HepG2 (cell line): Measurements from ENCODE around the gene GATA5. TPM values are rescaled to one million over a fixed set of nuclear protein-coding genes. Genes with fewer than 3 reads are reported as not detected.
A peak's percentile ranks its signal among the peaks of the same experiment; 100 is the strongest.

ENCODE experiments used
- ETV5 ChIP-seq: IDR thresholded peaks from 2 replicates; pipeline ENCODE4 v1.6.1; 2018; ENCODE audit warnings: missing biosample characterization, missing genetic modification reagents, inconsistent platforms, borderline replicate concordance
- FOXA1 ChIP-seq, 2 experiments: fragments of 450-650 bp in 1 of 2; sonication (generic) in 1 of 2; formaldehyde crosslinking in 1 of 2; IDR thresholded peaks; 2 replicates each; pipeline versions ENCODE4 v1.4.0 to v1.6.1; 2016 to 2020; ENCODE audit warnings: missing genetic modification reagents in 1 of 2
- HIVEP1 ChIP-seq: sonication (generic); formaldehyde crosslinking; IDR thresholded peaks from 2 replicates; pipeline ENCODE4 v1.4.0; 2020; ENCODE audit warnings: mild to moderate bottlenecking, missing genetic modification reagents
- PREB ChIP-seq: sonication (generic); formaldehyde crosslinking; IDR thresholded peaks from 2 replicates; pipeline ENCODE4 v1.4.0; 2020; ENCODE audit warnings: missing genetic modification reagents
- REPIN1 ChIP-seq: sonication (generic); formaldehyde crosslinking; IDR thresholded peaks from 2 replicates; pipeline ENCODE4 v1.8.0; 2022; ENCODE audit warnings: missing genetic modification reagents, low read depth, mild to moderate bottlenecking, borderline replicate concordance
- RNF2 ChIP-seq: fragments of 450-650 bp; conservative IDR thresholded peaks from 2 replicates; pipeline ENCODE4 v1.6.1; 2016; ENCODE audit warnings: low read depth
- SATB2 ChIP-seq: sonication (generic); formaldehyde crosslinking; IDR thresholded peaks from 2 replicates; pipeline ENCODE4 v1.5.0; 2020; ENCODE audit warnings: missing genetic modification reagents
- TCF12 ChIP-seq, 2 experiments: fragments of 450-650 bp in 1 of 2; sonication (generic) in 1 of 2; formaldehyde crosslinking in 1 of 2; IDR thresholded peaks; 2 replicates each; pipeline versions ENCODE4 v1.6.1 to v1.8.0; 2017 to 2022; ENCODE audit warnings: antibody characterized with exemption in 1 of 2, mild to moderate bottlenecking in 1 of 2, missing genetic modification reagents in 1 of 2, moderate library complexity in 1 of 2
- USF2 ChIP-seq, 2 experiments: sonication (generic) in 1 of 2; formaldehyde crosslinking in 1 of 2; IDR thresholded peaks; 2 replicates each; pipeline versions ENCODE4 v1.5.1 to v1.6.1; 2011 to 2020; ENCODE audit warnings: borderline replicate concordance in 1 of 2, low read depth in 1 of 2, low read length in 1 of 2, mild to moderate bottlenecking in 1 of 2, missing genetic modification reagents in 1 of 2, moderate library complexity in 1 of 2
- ZBTB39 ChIP-seq: sonication (generic); formaldehyde crosslinking; IDR thresholded peaks from 2 replicates; pipeline ENCODE4 v1.5.0; 2020; ENCODE audit warnings: missing genetic modification reagents
- ZEB1 ChIP-seq: IDR thresholded peaks from 2 replicates; pipeline ENCODE4 v1.6.1; 2012; ENCODE audit warnings: mild to moderate bottlenecking, low read depth, inconsistent platforms; ENCODE audit not compliant: insufficient replicate concordance
- ZFP1 ChIP-seq: IDR thresholded peaks from 2 replicates; pipeline ENCODE4 v1.6.1; 2016
- ZFP41 ChIP-seq: sonication (generic); formaldehyde crosslinking; IDR thresholded peaks from 2 replicates; pipeline ENCODE4 v1.4.0; 2020; ENCODE audit warnings: mild to moderate bottlenecking, missing genetic modification reagents, borderline replicate concordance
- ZFY ChIP-seq: sonication (generic); formaldehyde crosslinking; IDR thresholded peaks from 2 replicates; pipeline ENCODE4 v1.4.0; 2020; ENCODE audit warnings: missing genetic modification reagents
- ZNF563 ChIP-seq: sonication (generic); formaldehyde crosslinking; IDR thresholded peaks from 2 replicates; pipeline ENCODE4 v1.8.0; 2022; ENCODE audit warnings: mild to moderate bottlenecking, moderate library complexity, missing genetic modification reagents
- ZNF639 ChIP-seq: conservative IDR thresholded peaks from 2 replicates; pipeline ENCODE4 v1.6.1; 2018; ENCODE audit warnings: missing genetic modification reagents
- ZNF841 ChIP-seq: sonication (generic); formaldehyde crosslinking; IDR thresholded peaks from 2 replicates; pipeline ENCODE4 v1.8.1; 2023; ENCODE audit warnings: missing genetic modification reagents, borderline replicate concordance
- polyA plus RNA-seq, 8 experiments: library from polyadenylated mRNA; depleted of rRNA in 3 of 8; stranded (reverse) in 7 of 8; unstranded in 1 of 8; fragments of >200 nt; fragmentation: Illumina TruSeq in 4 of 8; extraction: Trizol in 4 of 8; gene quantifications; 2 replicates each; pipeline versions ENCODE4 v1.2.1 to v1.2.3, GENCODE V29; 2011 to 2016; ENCODE audit warnings: low read depth in 4 of 8, missing spikeins in 1 of 8, mixed read lengths in 1 of 8; ENCODE audit not compliant: insufficient read depth in 1 of 8
- total RNA-seq, 5 experiments: library from RNA; depleted of rRNA; stranded (reverse); fragments of >200 nt; fragmentation: Illumina TruSeq; extraction: Trizol; gene quantifications; 2 replicates each; pipeline ENCODE4 v1.2.3, GENCODE V29; 2016; ENCODE audit warnings: low read depth in 1 of 5

The GATA5 gene
- total and polyA plus RNA-seq, 2 of the 13 experiments (the other 11 are each of a cell fraction or from before 2014, with no cell fraction given): 0.12 to 0.20 TPM

- TF ChIP-seq ZBTB39 (CRISPR knock-in tag) (no peak), ZFP41 (CRISPR knock-in tag) (no peak), ZNF563 (CRISPR knock-in tag) (peak; percentile 58; the same call in 1 of the 2 replicates), USF2 (IDR thresholded peaks at IDR 0.05; ENCODE audit: low read depth, low read length) (no peak), USF2 (CRISPR knock-in tag; IDR thresholded peaks at IDR 0.05; ENCODE audit: borderline replicate concordance) (no peak), ZNF841 (CRISPR knock-in tag) (no peak), PREB (CRISPR knock-in tag) (no peak), ETV5 (CRISPR knock-in tag) (peak; percentile 5; the same call in 1 of the 2 replicates), ZNF639 (0 out of 2 replicates have a peak, but pooled peaks have one; percentile 41), TCF12 (IDR thresholded peaks at IDR 0.05) (no peak), TCF12 (CRISPR knock-in tag; IDR thresholded peaks at IDR 0.05) (peak; percentile 28; the same call in 1 of the 2 replicates), ZFP1 (CRISPR knock-in tag) (no peak), ZFY (CRISPR knock-in tag) (peak; percentile 38; the same call in 1 of the 2 replicates), FOXA1 (IDR thresholded peaks at IDR 0.05) (no peak), FOXA1 (CRISPR knock-in tag; IDR thresholded peaks at IDR 0.05) (no peak), SATB2 (CRISPR knock-in tag) (no peak), RNF2 (0 out of 2 replicates have a peak, but pooled peaks have one; percentile 6), REPIN1 (no peak), ZEB1 (no peak), HIVEP1 (CRISPR knock-in tag) (peak; percentile 46; the same call in 1 of the 2 replicates)
- TF ChIP-seq, all 625 proteins: peak for 29
Observed at GRCh38 chr20:62472941-62473585, 2.7 kb downstream of the GATA5 start (continued).
